HepG2 (cell line): Measurements from ENCODE around the gene RABL2B. TPM values are rescaled to one million over a fixed set of nuclear protein-coding genes. Genes with fewer than 3 reads are reported as not detected.

Experiments used
- FOXA1 ChIP-seq, 2 experiments: fragments of 450-650 bp in 1 of 2; sonication (generic) in 1 of 2; formaldehyde crosslinking in 1 of 2; IDR thresholded peaks; 2 replicates each; pipeline versions ENCODE4 v1.4.0 to v1.6.1; 2016 to 2020; ENCODE audit warnings: missing genetic modification reagents in 1 of 2
- GLMP ChIP-seq: sonication (generic); formaldehyde crosslinking; IDR thresholded peaks from 2 replicates; pipeline ENCODE4 v1.9.0; 2021; ENCODE audit warnings: missing genetic modification reagents, mild to moderate bottlenecking, borderline replicate concordance
- GRHL1 ChIP-seq: sonication (generic); formaldehyde crosslinking; conservative IDR thresholded peaks from 2 replicates; pipeline ENCODE4 v1.8.0; 2022; ENCODE audit warnings: missing genetic modification reagents
- IRF9 ChIP-seq: sonication (generic); formaldehyde crosslinking; IDR thresholded peaks from 2 replicates; pipeline ENCODE4 v1.8.0; 2022; ENCODE audit warnings: missing genetic modification reagents, mild to moderate bottlenecking, borderline replicate concordance
- MAX ChIP-seq: IDR thresholded peaks from 2 replicates; pipeline ENCODE4 v1.6.1; 2012; ENCODE audit warnings: inconsistent platforms
- PATZ1 ChIP-seq: sonication (generic); formaldehyde crosslinking; IDR thresholded peaks from 2 replicates; pipeline ENCODE4 v1.4.0; 2020; ENCODE audit warnings: missing genetic modification reagents
- PCBP1 ChIP-seq: fragments of 200-400 bp; formaldehyde crosslinking; IDR thresholded peaks from 2 replicates; pipeline ENCODE4 v1.6.1; 2017; ENCODE audit warnings: mild to moderate bottlenecking, low read depth, low read length, borderline replicate concordance
- PHF20 ChIP-seq: sonication (generic); formaldehyde crosslinking; IDR thresholded peaks from 2 replicates; pipeline ENCODE4 v1.5.0; 2020; ENCODE audit warnings: mild to moderate bottlenecking, missing genetic modification reagents
- SMAD3 ChIP-seq: sonication (generic); formaldehyde crosslinking; IDR thresholded peaks from 2 replicates; pipeline ENCODE4 v1.4.0; 2020; ENCODE audit warnings: missing genetic modification reagents
- SNAPC2 ChIP-seq: sonication (generic); formaldehyde crosslinking; IDR thresholded peaks from 2 replicates; pipeline ENCODE4 v1.8.1; 2022; ENCODE audit warnings: mild to moderate bottlenecking, missing genetic modification reagents
- STAG1 ChIP-seq: sonication (generic); formaldehyde crosslinking; IDR thresholded peaks from 2 replicates; pipeline ENCODE4 v1.4.0; 2020; ENCODE audit warnings: missing genetic modification reagents
- TFDP1 ChIP-seq: IDR thresholded peaks from 2 replicates; pipeline ENCODE4 v1.6.1; 2016; ENCODE audit warnings: missing compliant biosample characterization, missing genetic modification reagents, borderline replicate concordance
- ZBTB38 ChIP-seq: sonication (generic); formaldehyde crosslinking; IDR thresholded peaks from 2 replicates; pipeline ENCODE4 v1.5.1; 2020; ENCODE audit warnings: mild to moderate bottlenecking, missing genetic modification reagents
- ZNF280B ChIP-seq: sonication (generic); formaldehyde crosslinking; IDR thresholded peaks from 2 replicates; pipeline ENCODE4 v1.5.0; 2020; ENCODE audit warnings: missing genetic modification reagents, mild to moderate bottlenecking, borderline replicate concordance
- ZNF770 ChIP-seq: sonication (generic); formaldehyde crosslinking; IDR thresholded peaks from 2 replicates; pipeline ENCODE4 v1.5.0; 2020; ENCODE audit warnings: mild to moderate bottlenecking, missing genetic modification reagents
- polyA plus RNA-seq, 8 experiments: library from polyadenylated mRNA; depleted of rRNA in 3 of 8; stranded (reverse) in 7 of 8; unstranded in 1 of 8; fragments of >200 nt; fragmentation: Illumina TruSeq in 4 of 8; extraction: Trizol in 4 of 8; gene quantifications; 2 replicates each; pipeline versions ENCODE4 v1.2.1 to v1.2.3, GENCODE V29; 2011 to 2016; ENCODE audit warnings: low read depth in 4 of 8, missing spikeins in 1 of 8, mixed read lengths in 1 of 8; ENCODE audit not compliant: insufficient read depth in 1 of 8
- total RNA-seq, 5 experiments: library from RNA; depleted of rRNA; stranded (reverse); fragments of >200 nt; fragmentation: Illumina TruSeq; extraction: Trizol; gene quantifications; 2 replicates each; pipeline ENCODE4 v1.2.3, GENCODE V29; 2016; ENCODE audit warnings: low read depth in 1 of 5

Gene RABL2B
- total and polyA plus RNA-seq, 2 of the 13 experiments (the other 11 are each of a cell fraction or from before 2014, with no cell fraction given), result 8.0 to 27.9 TPM

- 0 out of 2 replicates have a peak, but pooled peaks have one; percentile 28 for TF ChIP-seq TFDP1 (CRISPR knock-in tag)
- no peak for TF ChIP-seq GLMP (CRISPR knock-in tag)
- 0 out of 2 replicates have a peak, but pooled peaks have one; percentile 45 for TF ChIP-seq SMAD3 (CRISPR knock-in tag)
- TF ChIP-seq PHF20 (CRISPR knock-in tag), result no peak
- TF ChIP-seq ZBTB38 (CRISPR knock-in tag), result peak; percentile 31; the same call in 1 of the 2 replicates
- no peak for TF ChIP-seq PCBP1
- TF ChIP-seq GRHL1 (CRISPR knock-in tag), result no peak
- TF ChIP-seq ZNF280B (CRISPR knock-in tag), result 0 out of 2 replicates have a peak, but pooled peaks have one; percentile 62
- 0 out of 2 replicates have a peak, but pooled peaks have one; percentile 18 for TF ChIP-seq PATZ1 (CRISPR knock-in tag)
- TF ChIP-seq FOXA1 (IDR thresholded peaks at IDR 0.05), result no peak
- peak; percentile 7; the same call in 1 of the 2 replicates for TF ChIP-seq FOXA1 (CRISPR knock-in tag; IDR thresholded peaks at IDR 0.05)
- TF ChIP-seq ZNF770, result no peak
- TF ChIP-seq IRF9 (CRISPR knock-in tag), result peak; percentile 39; the same call in 1 of the 2 replicates
- peak; percentile 87 for TF ChIP-seq MAX
- TF ChIP-seq SNAPC2 (CRISPR knock-in tag), result no peak
- TF ChIP-seq STAG1 (CRISPR knock-in tag), result peak; percentile 76
Observed at GRCh38 chr22:50731811-50732624, 51.4 kb downstream of the RABL2B start (continued).
